Measurements from ENCODE around the gene PRR5L.

DNA sequence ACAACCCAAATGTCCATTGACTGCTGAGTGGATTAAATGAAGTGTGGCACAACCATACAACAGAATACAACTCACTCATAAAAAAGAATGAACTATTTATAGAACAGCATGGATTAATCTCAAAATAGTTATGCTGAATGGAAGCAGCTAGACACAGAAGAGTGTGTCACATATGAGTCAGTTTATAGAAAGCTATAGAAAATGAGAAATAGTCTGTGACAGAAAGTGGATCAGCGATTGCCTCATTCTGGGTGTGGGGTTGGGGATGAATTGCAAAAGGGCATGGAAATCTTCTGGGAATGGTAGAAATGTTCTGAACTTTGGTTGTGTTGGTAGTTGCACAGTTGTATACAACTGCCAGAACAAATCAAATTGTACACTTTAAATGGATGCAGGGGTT is 37.4 kb downstream of the PRR5L start:
- TF ChIP-seq, protein P1, sequence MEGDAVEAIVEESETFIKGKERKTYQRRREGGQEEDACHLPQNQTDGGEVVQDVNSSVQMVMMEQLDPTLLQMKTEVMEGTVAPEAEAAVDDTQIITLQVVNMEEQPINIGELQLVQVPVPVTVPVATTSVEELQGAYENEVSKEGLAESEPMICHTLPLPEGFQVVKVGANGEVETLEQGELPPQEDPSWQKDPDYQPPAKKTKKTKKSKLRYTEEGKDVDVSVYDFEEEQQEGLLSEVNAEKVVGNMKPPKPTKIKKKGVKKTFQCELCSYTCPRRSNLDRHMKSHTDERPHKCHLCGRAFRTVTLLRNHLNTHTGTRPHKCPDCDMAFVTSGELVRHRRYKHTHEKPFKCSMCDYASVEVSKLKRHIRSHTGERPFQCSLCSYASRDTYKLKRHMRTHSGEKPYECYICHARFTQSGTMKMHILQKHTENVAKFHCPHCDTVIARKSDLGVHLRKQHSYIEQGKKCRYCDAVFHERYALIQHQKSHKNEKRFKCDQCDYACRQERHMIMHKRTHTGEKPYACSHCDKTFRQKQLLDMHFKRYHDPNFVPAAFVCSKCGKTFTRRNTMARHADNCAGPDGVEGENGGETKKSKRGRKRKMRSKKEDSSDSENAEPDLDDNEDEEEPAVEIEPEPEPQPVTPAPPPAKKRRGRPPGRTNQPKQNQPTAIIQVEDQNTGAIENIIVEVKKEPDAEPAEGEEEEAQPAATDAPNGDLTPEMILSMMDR (IDR thresholded peaks at IDR 0.05; ENCODE audit: insufficient read depth, low read length), result no peak
- TF ChIP-seq REST (IDR thresholded peaks at IDR 0.05; ENCODE audit: insufficient replicate concordance, low read depth), result no peak
- TF ChIP-seq POLR2AphosphoS5 (IDR thresholded peaks at IDR 0.05; ENCODE audit: low read depth), result no peak
- no peak for TF ChIP-seq GABPA (IDR thresholded peaks at IDR 0.05; ENCODE audit: low read depth)
- no peak for TF ChIP-seq SPI1 (IDR thresholded peaks at IDR 0.05; ENCODE audit: borderline replicate concordance, low read depth)
